HCT116 (cell line): ENCODE measurements around the gene TH. TPM values are rescaled to one million over a fixed set of nuclear protein-coding genes. Genes with fewer than 3 reads are reported as not detected.

ENCODE experiments used
- ATAC-seq: fragments of 200-7000 bp; cut with Tn5 transposase; 2 replicates; pipeline ENCODE4 v1.9.1; 2020; ENCODE audit warnings: mild to moderate bottlenecking, moderate library complexity
- BruUV-seq: library from RNA; stranded (reverse); fragments of 400-500 nt; replicated peaks from 2 replicates; lab custom pipeline; 2021; lab: Mats Ljungman, UMichigan
- CTCF ChIA-PET: fragments of 300-600 bp; sonication (Branson Sonifier 250); formaldehyde crosslinking; loops from one replicate; lab custom pipeline; 2021; ENCODE audit warnings: antibody characterized with exemption; lab: Charles Lee
- POLR2A ChIA-PET: fragments of 300-600, 350-600 bp; sonication (Branson Sonifier 250); formaldehyde crosslinking; loops from one replicate; lab custom pipeline; 2021; ENCODE audit warnings: antibody characterized with exemption; lab: Charles Lee
- RAD21 ChIA-PET, 2 experiments: fragments of 300-600 bp; sonication (Branson Sonifier 250); formaldehyde crosslinking; loops; one replicate each; lab custom pipeline; 2023; ENCODE audit warnings: low total read pairs in 2 of 2; ENCODE audit not compliant: uncharacterized antibody in 2 of 2, unreplicated experiment in 2 of 2, low non-redundant PET in 1 of 2; lab: Charles Lee
- DNase-seq: peaks from one replicate; pipeline ENCODE4 v3.0.0-alpha.2; 2010; ENCODE audit warnings: low read depth, low spot score
- H2AFZ ChIP-seq: fragments of 200-600 bp; shearing (Covaris generic), sonication (generic); 2 replicates; pipeline ENCODE4 v1.6.1; 2017; ENCODE audit warnings: low read depth, mixed run types, mixed read lengths, antibody characterized with exemption, low read length; ENCODE audit not compliant: poor library complexity, severe bottlenecking
- H3K27ac ChIP-seq: 2 replicates; pipeline ENCODE4 v1.5.1; 2012; ENCODE audit warnings: low read depth, low read length
- H3K27me3 ChIP-seq: fragments of 200-600 bp; sonication (generic); 2 replicates; pipeline ENCODE4 v1.6.1; 2016; ENCODE audit warnings: mixed run types, low read length, mixed read lengths; ENCODE audit not compliant: insufficient read depth
- H3K36me3 ChIP-seq, 2 experiments: fragments of 200-500 bp in 1 of 2; fragments of 200-600 bp in 1 of 2; sonication (Bioruptor generic) in 1 of 2; sonication (generic) in 1 of 2; 2 replicates each; pipeline versions ENCODE4 v1.5.1 to v1.6.1; 2014 to 2016; ENCODE audit warnings: low read length in 2 of 2, inconsistent platforms in 1 of 2, mixed read lengths in 1 of 2, mixed run types in 1 of 2; ENCODE audit not compliant: insufficient read depth in 2 of 2, control insufficient read depth in 1 of 2
- H3K4me1 ChIP-seq, 2 experiments: fragments of 200-600 bp in 1 of 2; sonication (generic) in 1 of 2; 2 replicates each; pipeline versions ENCODE4 v1.5.1 to v1.6.1; 2012 to 2017; ENCODE audit warnings: low read length in 2 of 2, inconsistent platforms in 1 of 2, mild to moderate bottlenecking in 1 of 2, mixed read lengths in 1 of 2, mixed run types in 1 of 2, moderate library complexity in 1 of 2; ENCODE audit not compliant: insufficient read depth in 2 of 2, control insufficient read depth in 1 of 2
- H3K4me2 ChIP-seq: fragments of 200-600 bp; sonication (generic); 2 replicates; pipeline ENCODE4 v1.6.1; 2017; ENCODE audit warnings: mixed run types, low read length, mixed read lengths
- H3K4me3 ChIP-seq, 2 experiments: fragments of 200-600 bp in 1 of 2; sonication (generic) in 1 of 2; replicated peaks in 1 of 2; 2 replicates each; pipeline ENCODE4 v1.5.1; 2011 to 2016; ENCODE audit warnings: low read length in 2 of 2, control low read depth in 1 of 2, low read depth in 1 of 2, mild to moderate bottlenecking in 1 of 2, mixed read lengths in 1 of 2, mixed run types in 1 of 2
- H3K79me2 ChIP-seq: fragments of 200-600 bp; sonication (generic); 2 replicates; pipeline ENCODE4 v1.6.1; 2017; ENCODE audit warnings: mild to moderate bottlenecking, mixed run types, low read length, moderate library complexity, mixed read lengths; ENCODE audit not compliant: insufficient read depth
- H3K9ac ChIP-seq: fragments of 200-600 bp; sonication (generic); 2 replicates; pipeline ENCODE4 v1.6.1; 2016; ENCODE audit warnings: low read length, mixed read lengths
- H3K9me2 ChIP-seq: fragments of 200-600 bp; sonication (generic), shearing (Covaris generic); 2 replicates; pipeline ENCODE4 v1.6.1; 2017; ENCODE audit warnings: mixed run types, mild to moderate bottlenecking, moderate library complexity; ENCODE audit not compliant: insufficient read depth
- H3K9me3 ChIP-seq, 2 experiments: fragments of 200-500 bp in 1 of 2; fragments of 200-600 bp in 1 of 2; sonication (Bioruptor generic) in 1 of 2; sonication (generic) in 1 of 2; 2 replicates each; pipeline ENCODE4 v1.6.1; 2014 to 2017; ENCODE audit warnings: low read length in 2 of 2, mixed read lengths in 2 of 2, inconsistent platforms in 1 of 2, low read depth in 1 of 2, mild to moderate bottlenecking in 1 of 2, mixed run types in 1 of 2, moderate library complexity in 1 of 2; ENCODE audit not compliant: control insufficient read depth in 1 of 2, insufficient read depth in 1 of 2
- H4K20me1 ChIP-seq: fragments of 200-600 bp; sonication (generic), shearing (Covaris generic); 2 replicates; pipeline ENCODE4 v1.6.1; 2017; ENCODE audit warnings: mixed run types, mild to moderate bottlenecking, moderate library complexity; ENCODE audit not compliant: insufficient read depth
- CEBPB ChIP-seq: IDR thresholded peaks from 2 replicates; pipeline ENCODE4 v1.6.1; 2012; ENCODE audit warnings: low read depth
- CTCF ChIP-seq, 3 experiments: fragments of 200-600 bp in 1 of 3; sonication (generic) in 1 of 3; IDR thresholded peaks in 2 of 3; conservative IDR thresholded peaks in 1 of 3; 2 replicates each; pipeline ENCODE4 v1.5.1; 2012 to 2017; ENCODE audit warnings: low read depth in 2 of 3, low read length in 2 of 3, antibody characterized with exemption in 1 of 3, borderline replicate concordance in 1 of 3, control low read depth in 1 of 3, mild to moderate bottlenecking in 1 of 3, mixed read lengths in 1 of 3, mixed run types in 1 of 3, moderate library complexity in 1 of 3; ENCODE audit not compliant: insufficient read depth in 1 of 3
- SP1 ChIP-seq: IDR thresholded peaks from 2 replicates; pipeline ENCODE4 v1.6.1; 2012; ENCODE audit warnings: low read depth
- intact Hi-C: fragments of 100-400 bp; cut with micrococcal nuclease; formaldehyde crosslinking; loops from 2 replicates; pipeline ENCODE4 v1.10.0; 2022
- total RNA-seq: library from RNA; stranded (reverse); gene quantifications from one replicate; pipeline ENCODE4 v1.2.1, GENCODE V29; 2021; ENCODE audit not compliant: unreplicated experiment

The TH gene
- total RNA-seq, 1 experiment from 2014 or later = not detected

GRCh38 chr11:2186669-2187279, 15.2 kb upstream of the TH start:
- Histone ChIP-seq H3K27ac (no peak overlapping the region; the same call in 1 of the 2 replicates), H3K36me3 (no peaks in the 10 kb centered on the region), H2AFZ (peak overlapping the region; percentile 54), H3K4me2 (peak overlapping the region; percentile 26; the same call in 1 of the 2 replicates), H3K9me3 (no peaks in the 10 kb centered on the region)
- no TSS peak for BruUV-seq
- POLR2A ChIA-PET = no interaction called here
- DNase-seq = peak; percentile 51
- TF ChIP-seq SP1 = no peak
- peak in 2 of 3 experiments; percentile 74; a peak in 4 of 6 replicates for TF ChIP-seq CTCF (IDR thresholded peaks at IDR 0.05 in 2 of 3, conservative IDR thresholded peaks at IDR 0.05 in 1 of 3; ENCODE audit: borderline replicate concordance in 1 of 3, insufficient read depth in 1 of 3, low read depth in 2 of 3, low read length in 2 of 3)
- TF ChIP-seq CEBPB = no peak
- TF ChIP-seq, all 23 proteins: peak for 1
- CTCF ChIA-PET = interaction anchor here (0.6 to 1.6 kb wide), 11 partner anchors 8 to 534 kb away, joined by 3 to 26 read pairs (median 3); partner anchors contain the start of gene TSSC4
- Histone ChIP-seq H3K79me2 (no peaks in the 10 kb centered on the region), H3K4me1 (peaks cover under 1 to 12% of the 10 kb centered on the region in 2 experiments; a peak in 3 of 4 replicates), H4K20me1 (no peaks in the 10 kb centered on the region), H3K4me3 (no peak overlapping the region), H3K9ac (no peak overlapping the region), H3K9me2 (no peaks in the 10 kb centered on the region), H3K27me3 (no peaks in the 10 kb centered on the region)
- RAD21 ChIA-PET = interaction anchor here (0.6 to 1.7 kb wide), 4 partner anchors 118 to 234 kb away, joined by 3 to 8 read pairs (median 4); no protein-coding TSS in a partner anchor
- intact Hi-C loops = loop anchor here (1.0 kb wide), 1 partner anchor 113 kb away; no protein-coding TSS in a partner anchor
- ATAC-seq = peak; percentile 87
